Chondrocyte (in vitro differentiated cells): ENCODE measurements around the gene SNAPC3. TPM values are rescaled to one million over a fixed set of nuclear protein-coding genes. Genes with fewer than 3 reads are reported as not detected.

Experiments used
- DNase-seq: peaks from one replicate; pipeline ENCODE4 v3.0.0; 2021; ENCODE audit warnings: mixed read lengths, low spot score
- H3K27ac Mint-ChIP-seq: one replicate; pipeline ENCODE4 v1.8.0; 2021; ENCODE audit warnings: mild to moderate bottlenecking, moderate library complexity, mixed read lengths; ENCODE audit not compliant: unreplicated experiment
- H3K27me3 Mint-ChIP-seq: 2 replicates; pipeline ENCODE4 v1.8.0; 2021; ENCODE audit warnings: low read depth, mixed read lengths
- H3K36me3 Mint-ChIP-seq: 2 replicates; pipeline ENCODE4 v1.8.0; 2021; ENCODE audit warnings: low read depth, mixed read lengths
- H3K4me1 Mint-ChIP-seq: 2 replicates; pipeline ENCODE4 v1.8.0; 2021; ENCODE audit warnings: low read depth, mild to moderate bottlenecking, mixed read lengths
- H3K4me3 Mint-ChIP-seq: one replicate; pipeline ENCODE4 v1.8.0; 2021; ENCODE audit warnings: mild to moderate bottlenecking, moderate library complexity, mixed read lengths; ENCODE audit not compliant: unreplicated experiment
- H3K9me3 Mint-ChIP-seq: 2 replicates; pipeline ENCODE4 v1.8.0; 2021; ENCODE audit warnings: low read depth, mixed read lengths
- total RNA-seq: library from RNA; stranded (reverse); gene quantifications from 3 replicates; pipeline ENCODE4 v1.2.1, GENCODE V29; 2021
- TF ChIP-seq, protein P1 (sequence below): fragments of 200-600 bp; sonication (generic); IDR thresholded peaks from 2 replicates; pipeline ENCODE4 v1.5.0; 2021; ENCODE audit warnings: antibody characterized with exemption, mild to moderate bottlenecking, moderate library complexity

The SNAPC3 gene
- total RNA-seq, 1 donor from 2014 or later: 38.1 TPM

DNA sequence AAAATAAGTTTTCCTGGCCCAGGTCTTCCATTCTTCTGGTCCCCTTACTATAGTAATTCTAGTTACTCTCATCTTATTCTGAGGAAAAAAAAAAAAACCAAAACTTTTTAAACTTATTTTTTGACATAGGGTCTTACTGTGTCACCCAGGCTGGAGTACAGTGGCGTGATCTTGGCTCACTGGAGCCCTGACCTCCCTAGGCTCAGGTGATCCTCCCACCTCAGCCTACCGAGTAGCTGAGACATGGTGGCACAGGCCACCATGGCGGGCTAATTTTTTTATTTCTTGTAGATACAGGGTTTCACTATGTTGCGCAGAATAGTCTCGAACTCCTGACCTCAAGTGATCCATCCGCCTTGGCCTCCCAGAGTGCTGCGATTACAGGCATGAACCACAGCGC, 38.4 kb downstream of the SNAPC3 start:
- Mint-ChIP-seq H3K36me3 (peaks cover 40% of the 10 kb centered on the region), H3K4me1 (no peaks in the 10 kb centered on the region), H3K9me3 (no peaks in the 10 kb centered on the region), H3K4me3 (no peak overlapping the region), H3K27ac (no peak overlapping the region), H3K27me3 (no peaks in the 10 kb centered on the region)
- no peak for DNase-seq
- TF ChIP-seq, protein P1, sequence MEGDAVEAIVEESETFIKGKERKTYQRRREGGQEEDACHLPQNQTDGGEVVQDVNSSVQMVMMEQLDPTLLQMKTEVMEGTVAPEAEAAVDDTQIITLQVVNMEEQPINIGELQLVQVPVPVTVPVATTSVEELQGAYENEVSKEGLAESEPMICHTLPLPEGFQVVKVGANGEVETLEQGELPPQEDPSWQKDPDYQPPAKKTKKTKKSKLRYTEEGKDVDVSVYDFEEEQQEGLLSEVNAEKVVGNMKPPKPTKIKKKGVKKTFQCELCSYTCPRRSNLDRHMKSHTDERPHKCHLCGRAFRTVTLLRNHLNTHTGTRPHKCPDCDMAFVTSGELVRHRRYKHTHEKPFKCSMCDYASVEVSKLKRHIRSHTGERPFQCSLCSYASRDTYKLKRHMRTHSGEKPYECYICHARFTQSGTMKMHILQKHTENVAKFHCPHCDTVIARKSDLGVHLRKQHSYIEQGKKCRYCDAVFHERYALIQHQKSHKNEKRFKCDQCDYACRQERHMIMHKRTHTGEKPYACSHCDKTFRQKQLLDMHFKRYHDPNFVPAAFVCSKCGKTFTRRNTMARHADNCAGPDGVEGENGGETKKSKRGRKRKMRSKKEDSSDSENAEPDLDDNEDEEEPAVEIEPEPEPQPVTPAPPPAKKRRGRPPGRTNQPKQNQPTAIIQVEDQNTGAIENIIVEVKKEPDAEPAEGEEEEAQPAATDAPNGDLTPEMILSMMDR: no peak

DNA sequence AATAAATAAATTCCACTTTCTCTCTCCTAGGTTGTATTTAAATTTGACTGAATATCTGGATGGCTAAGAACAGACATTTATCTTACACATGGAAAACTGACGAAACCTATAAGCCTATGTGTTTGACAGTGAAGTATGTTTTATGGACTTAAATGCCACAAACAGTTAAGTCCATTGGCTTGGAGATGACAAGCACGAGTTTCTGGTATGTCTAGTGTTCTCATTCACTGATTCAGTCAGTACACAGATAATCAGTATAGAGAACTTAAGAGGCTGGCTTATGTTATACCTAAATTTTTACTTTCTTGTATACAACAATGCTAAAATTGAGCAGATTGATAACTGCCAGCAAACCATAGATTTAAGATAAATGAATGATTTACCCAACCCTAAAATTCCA, 38.9 kb downstream of the SNAPC3 start:
- TF ChIP-seq, protein P1: no peak
- H3K9me3 Mint-ChIP-seq: no peaks in the 10 kb centered on the region
- H3K27ac Mint-ChIP-seq: no peak overlapping the region
- no peak for DNase-seq
- H3K27me3 Mint-ChIP-seq: no peaks in the 10 kb centered on the region
- H3K4me1 Mint-ChIP-seq: no peaks in the 10 kb centered on the region
- H3K4me3 Mint-ChIP-seq: no peak overlapping the region
- peaks cover 41% of the 10 kb centered on the region for H3K36me3 Mint-ChIP-seq

DNA sequence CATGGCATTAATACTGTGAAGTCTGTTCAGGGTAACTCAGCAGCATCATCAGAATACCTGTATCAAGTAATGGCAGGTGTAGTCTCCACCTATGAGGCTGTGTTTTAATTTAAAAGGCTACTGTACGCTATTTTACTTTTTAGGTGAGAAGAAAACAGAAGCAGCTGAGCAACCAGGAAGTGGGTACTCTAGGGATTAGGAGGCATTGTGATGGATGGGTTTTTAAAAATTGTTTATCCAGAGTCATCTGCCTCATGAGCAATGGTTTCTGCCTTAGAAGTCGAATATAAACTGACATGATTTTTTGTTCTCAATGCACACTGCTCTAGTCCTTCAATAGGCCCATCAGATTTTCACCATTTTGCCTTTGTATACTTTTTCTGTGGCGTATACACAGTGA, 45.5 kb downstream of the SNAPC3 start:
- no peak for DNase-seq
- H3K4me1 Mint-ChIP-seq: peaks cover 37% of the 10 kb centered on the region
- H3K4me3 Mint-ChIP-seq: no peak overlapping the region
- H3K27me3 Mint-ChIP-seq: no peaks in the 10 kb centered on the region
- no peak overlapping the region for H3K27ac Mint-ChIP-seq
- H3K9me3 Mint-ChIP-seq: no peaks in the 10 kb centered on the region
- H3K36me3 Mint-ChIP-seq: peaks cover 22% of the 10 kb centered on the region
- TF ChIP-seq, protein P1: no peak

DNA sequence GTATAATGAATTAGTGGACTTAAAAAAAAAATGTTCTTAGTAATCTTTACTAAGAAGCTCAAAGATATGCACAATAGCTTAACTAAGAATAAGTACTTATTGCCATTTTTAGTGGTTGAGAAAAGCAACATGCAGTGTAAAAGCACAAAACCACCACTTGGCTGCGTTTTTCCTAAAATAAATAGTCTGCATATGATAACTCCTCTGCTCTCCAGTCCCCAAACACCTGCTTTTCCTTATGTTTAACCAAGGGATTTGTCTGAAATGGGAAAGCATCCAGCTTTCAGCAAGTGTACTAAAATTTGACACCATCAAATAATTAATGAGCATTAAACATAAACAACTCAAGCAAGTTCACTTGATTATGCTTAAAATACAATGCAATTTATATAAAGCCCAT, 46.7 kb downstream of the SNAPC3 start:
- Mint-ChIP-seq H3K36me3 (peaks cover 19% of the 10 kb centered on the region), H3K27me3 (no peaks in the 10 kb centered on the region), H3K27ac (peak overlapping the region; percentile 79), H3K9me3 (no peaks in the 10 kb centered on the region), H3K4me3 (no peak overlapping the region), H3K4me1 (peaks cover 37% of the 10 kb centered on the region)
- DNase-seq: no peak
- TF ChIP-seq, protein P1: peak; percentile 44

DNA sequence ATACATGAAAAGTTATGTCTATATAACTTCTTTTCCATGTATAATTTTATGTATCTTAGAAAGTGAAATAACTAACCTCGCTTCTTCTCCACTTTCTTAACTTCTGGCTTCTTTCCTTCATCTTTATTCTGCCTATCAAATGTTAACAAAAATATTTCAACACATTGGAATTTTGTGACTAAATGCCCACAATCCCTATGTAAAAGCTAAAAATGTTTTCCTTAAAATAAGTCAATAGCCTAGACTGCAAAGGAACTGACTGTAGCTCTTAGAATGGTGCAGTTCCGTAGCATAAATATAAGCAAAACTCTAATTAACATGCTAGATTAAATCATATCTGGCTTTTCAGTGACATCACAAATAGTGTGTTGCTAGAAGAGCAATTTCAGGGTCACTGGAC, 47.2 kb downstream of the SNAPC3 start:
- Mint-ChIP-seq H3K4me1 (peaks cover 37% of the 10 kb centered on the region), H3K36me3 (peaks cover 19% of the 10 kb centered on the region), H3K27ac (peak overlapping the region; percentile 79), H3K9me3 (no peaks in the 10 kb centered on the region), H3K4me3 (no peak overlapping the region), H3K27me3 (no peaks in the 10 kb centered on the region)
- TF ChIP-seq, protein P1: no peak
- no peak for DNase-seq
